NCI-H2081 treated with DMSO at 0.1 percent for 48 hours (cell line): ENCODE measurements around the gene SELENBP1.

ENCODE experiments used
- DNase-seq: peaks from one replicate; lab custom pipeline; 2025; lab: John Stamatoyannopoulos, UW

SELENBP1 gene

GRCh38 chr1:151343587-151343986 is 28.9 kb downstream of the SELENBP1 start:
- DNase-seq: no peak

DNA sequence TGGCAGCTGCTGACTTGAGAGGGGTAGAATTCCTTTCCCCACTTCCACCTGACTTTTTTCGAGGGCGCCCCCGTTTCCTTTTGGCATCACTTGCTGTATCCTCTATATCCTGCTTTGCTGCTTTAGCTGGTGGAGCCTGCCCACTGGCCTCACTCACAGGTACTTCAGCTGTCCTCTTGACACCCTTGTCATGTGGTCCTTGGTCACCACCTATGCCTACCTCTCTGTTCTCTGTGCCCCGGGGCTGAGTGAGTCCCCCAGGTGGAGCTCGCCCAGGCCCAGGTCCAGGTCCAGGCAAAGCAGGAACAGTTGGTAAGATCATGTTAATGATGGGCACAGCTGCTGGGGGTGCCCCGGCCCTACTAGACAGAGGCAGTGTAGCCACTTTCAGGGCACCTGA is 29.9 kb downstream of the SELENBP1 start:
- DNase-seq: no peak

DNA sequence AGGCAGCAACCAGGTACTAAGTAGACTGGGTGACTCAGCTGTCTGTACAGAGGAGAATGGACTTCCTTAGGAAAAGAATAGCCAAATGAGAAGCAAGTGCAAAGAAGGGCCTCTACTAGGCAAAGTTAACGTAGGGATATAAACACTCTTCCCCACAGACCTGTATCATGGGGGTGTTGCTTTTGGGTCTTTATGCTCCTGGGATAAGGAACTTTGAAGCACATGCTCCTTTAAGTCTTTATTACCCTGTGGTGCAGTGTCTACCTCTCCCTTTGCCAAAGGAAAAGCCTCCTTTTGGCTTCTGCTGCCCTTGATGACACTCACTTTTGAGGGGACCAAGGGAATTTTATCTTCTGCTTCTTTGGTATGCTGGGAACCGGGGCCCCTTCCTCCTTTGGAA is 30.5 kb downstream of the SELENBP1 start:
- no peak for DNase-seq

DNA sequence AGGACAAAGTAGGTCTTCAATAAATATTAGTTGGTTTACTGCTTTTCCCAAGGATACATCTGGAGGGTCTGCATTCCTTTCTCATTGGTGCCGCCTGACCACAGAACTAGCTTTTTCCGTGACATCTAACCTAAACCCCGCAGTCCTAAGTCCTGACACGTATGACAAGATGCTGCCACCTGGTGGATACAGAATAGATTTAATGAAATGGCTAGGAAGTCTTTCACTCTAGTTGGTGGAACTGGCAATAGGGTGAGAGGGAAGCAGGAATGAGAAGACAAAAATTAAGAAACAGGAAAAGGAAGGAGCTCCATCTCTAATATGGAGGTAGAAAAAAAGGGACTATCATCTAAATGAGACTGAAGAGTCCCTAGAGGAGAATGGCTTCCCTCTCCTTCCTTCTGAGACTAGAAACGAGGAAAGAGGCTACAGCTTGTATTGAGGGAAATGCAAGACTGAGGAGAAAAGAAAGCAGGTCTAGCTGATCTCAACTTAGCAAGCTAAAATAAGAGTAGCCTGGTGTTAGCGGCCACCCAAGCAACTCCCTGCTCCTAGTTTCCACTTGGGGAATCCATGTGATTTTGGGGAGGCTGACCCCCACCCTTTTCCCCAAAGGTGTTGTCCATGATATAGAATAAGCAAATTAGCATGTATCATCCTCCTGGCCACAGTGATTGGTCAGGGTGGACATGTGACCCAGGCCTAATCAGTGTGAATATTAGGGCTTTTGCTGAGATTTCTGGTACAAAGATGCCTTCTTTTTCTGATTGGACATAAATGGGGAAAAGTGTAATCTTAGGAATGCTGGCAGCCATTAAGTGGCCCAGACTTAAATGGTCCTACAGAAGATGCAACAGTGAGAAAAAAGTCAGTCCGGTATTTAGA is 31.4 kb downstream of the SELENBP1 start:
- DNase-seq: peak; percentile 68

DNA sequence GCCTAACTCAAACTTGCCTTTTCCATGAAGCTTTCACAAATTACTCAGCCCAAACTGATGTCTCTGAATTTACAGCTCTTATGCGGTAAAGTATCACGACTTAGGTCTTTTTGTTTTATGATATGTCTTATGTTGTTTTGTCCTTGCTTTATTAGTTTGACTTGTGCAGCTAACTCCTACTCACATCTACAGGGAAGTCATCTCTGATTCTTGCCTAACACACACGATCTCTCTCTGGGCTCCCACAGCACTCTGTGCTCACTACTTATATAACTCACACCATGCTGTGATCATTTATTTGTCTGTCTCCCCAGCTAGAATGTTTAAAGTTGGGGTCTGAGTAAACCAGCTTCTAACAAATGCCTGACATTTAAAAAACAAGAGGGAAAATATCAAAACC is 35.9 kb downstream of the SELENBP1 start:
- no peak for DNase-seq

- DNase-seq: no peak
Observed at GRCh38 chr1:151334822-151335221, 37.7 kb downstream of the SELENBP1 start.

GRCh38 chr1:151327903-151328674 is 44.4 kb downstream of the SELENBP1 start:
- no peak for DNase-seq

DNA sequence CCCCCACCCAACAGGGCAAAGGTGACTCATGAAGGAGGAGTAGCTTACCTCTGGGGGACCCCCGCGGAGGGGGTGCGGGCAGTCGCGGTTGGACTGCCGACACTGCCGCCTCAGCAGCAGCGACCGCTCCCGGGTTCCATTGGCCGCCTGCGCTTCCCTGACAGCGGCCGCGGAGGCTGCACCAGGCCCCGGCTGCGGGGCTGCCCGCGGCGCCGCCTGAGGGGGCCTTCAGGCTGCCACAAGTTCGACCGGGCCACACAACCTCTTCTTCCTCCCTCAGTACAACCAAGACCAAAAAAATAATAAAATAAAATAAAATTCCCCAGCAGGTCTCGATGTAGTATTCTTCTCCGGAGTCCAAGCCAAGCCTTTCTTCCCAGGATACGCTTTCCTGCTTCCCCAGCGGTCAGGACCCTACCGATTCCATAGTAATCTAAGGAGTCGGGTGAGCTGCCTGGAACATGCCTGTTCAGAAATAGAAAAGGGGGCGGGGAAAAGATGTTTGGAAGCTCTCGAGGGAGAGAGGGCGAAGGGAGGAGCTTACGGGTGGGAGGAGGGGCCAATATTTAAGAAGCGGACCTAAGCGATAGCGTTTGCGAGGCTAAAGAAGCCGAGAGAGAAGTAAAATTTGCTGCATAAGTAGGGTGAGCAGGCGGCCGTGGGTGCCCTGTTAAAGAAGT is 45.1 kb downstream of the SELENBP1 start, which contains the start of gene PI4KB:
PI4KB (minus strand) TSS at position 194 of the 680 bp plus-strand sequence. CDS start 10,935 bp downstream, outside the sequence.
- DNase-seq: peak; percentile 99

- no peak for DNase-seq
Observed at GRCh38 chr1:151326619-151327222, 45.8 kb downstream of the SELENBP1 start.

DNA sequence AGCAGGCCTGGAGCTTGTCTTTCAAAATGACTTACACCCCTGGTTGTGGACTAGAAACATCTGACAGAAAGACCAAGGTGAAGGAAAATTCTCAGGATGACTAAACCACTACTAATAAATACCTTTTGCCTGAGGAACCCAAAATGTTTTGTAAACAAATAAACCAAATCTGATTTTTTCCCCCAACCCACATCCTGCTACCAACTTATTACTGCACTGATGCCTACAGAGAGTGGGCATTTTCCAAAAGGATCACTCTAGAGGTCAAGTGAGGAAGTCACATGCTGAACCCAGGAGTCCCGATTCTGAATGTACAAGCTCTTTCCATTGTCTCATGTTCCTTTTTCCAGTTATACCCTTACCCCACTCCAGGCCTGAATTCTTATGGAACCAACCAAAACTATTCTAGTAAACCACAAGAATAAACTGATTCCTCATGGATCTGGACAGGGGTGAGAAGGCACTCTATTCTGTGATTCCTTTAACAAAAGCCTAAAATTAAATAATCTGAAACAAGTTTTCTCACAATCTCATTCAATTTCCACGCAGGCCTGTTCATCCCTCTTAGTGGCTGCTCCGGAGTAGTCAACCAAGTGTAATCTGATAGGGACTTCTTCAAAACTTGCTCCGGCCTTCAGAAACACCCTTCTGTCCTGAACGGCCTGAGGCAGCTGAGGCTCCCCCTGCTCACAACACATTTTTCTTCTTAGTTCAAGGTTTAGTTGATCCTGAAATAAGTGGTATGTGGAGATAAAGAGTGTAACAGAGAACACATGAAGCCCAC is 46.7 kb downstream of the SELENBP1 start:
- DNase-seq: no peak

DNA sequence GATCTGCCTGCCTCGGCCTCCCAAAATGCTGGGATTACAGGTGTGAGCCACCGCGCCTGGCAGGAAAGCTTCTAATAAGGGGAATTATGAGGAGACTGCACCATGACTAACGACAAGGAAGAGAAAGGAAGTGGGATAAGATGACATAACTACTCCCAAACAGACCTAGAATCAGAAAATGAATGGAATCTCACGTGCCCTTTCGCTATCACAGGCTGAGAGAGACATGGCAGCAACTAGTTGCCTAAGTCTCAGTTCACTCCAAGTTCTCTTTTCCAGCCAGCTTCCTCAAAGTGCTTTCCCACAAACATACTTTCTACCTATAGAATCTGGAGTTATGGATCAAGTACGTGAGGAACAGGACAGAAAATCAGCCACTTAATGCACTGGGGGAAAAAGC is 47.3 kb downstream of the SELENBP1 start:
- DNase-seq: no peak

DNA sequence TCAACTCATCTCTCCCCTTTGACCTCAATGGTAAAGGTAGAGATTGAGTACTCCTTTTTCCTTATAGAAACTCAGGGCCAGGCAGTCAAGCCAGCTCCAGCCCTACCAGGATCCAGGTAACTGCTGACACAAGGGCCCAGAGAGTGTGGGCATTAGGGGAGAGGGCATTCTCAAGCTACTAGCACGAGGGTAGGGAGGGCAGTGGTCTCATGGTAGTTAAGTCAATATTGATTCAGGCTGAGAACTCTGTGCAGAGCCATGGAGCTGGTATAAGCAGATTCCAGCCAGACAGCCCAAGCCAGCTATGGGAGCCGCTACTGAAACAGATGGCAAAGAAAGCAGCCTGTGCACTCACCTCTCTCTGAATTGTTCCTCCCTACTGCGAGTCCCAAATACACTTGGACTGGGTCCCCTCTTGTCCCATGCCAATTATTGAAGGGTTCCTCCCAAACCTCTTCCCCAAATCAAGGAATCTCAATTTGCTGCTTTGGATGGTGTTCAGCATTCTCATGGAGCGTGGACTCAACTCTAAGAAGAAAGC is 48.0 kb downstream of the SELENBP1 start:
- DNase-seq: no peak

GRCh38 chr1:151318975-151319374 is 53.5 kb downstream of the SELENBP1 start:
- no peak for DNase-seq

DNA sequence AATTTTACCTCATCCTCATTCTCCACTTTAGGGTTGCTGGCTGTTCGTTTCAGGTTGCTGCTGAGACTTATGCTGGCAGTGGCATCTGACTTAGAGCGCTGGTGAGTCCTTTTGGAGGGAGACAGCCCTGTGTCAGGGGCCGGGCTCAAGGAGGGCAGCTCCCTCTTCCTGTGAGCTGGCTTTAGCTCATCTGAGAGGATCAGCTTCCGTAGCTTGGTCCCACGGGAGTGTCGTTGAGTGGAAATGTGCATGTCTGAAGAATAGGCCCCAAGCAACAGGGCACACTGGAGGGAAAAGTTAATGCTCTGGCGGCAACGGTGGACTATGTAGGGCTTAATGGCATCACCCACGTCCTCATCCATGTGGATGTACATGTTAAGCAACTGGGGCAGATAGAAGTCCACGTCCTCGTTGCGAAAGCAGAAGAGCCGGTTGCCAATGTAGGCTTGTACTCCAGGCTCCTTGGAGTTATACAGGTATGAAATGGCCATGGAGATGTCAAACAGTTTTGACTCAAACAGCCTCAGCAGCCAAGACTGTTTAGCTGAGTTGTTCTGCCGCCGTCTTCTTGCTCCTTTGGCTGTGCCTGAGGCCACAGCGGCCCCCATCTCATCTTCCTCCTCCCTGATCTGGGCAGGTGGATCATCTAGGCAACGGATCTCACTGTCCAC is 56.8 kb downstream of the SELENBP1 start:
- no peak for DNase-seq
